Subcutaneous preadipocyte (primary cell): ENCODE measurements around the gene SIRPB1. TPM values are rescaled to one million over a fixed set of nuclear protein-coding genes. Genes with fewer than 3 reads are reported as not detected.

ENCODE experiments used
- small RNA-seq: library from RNA; depleted of rRNA; stranded (forward); fragments of <200 nt; gene quantifications from one replicate; pipeline ENCODE3, GENCODE V24; 2012
- total RNA-seq: library from RNA; depleted of rRNA; stranded (reverse); fragments of >200 nt; gene quantifications from 2 replicates; pipeline ENCODE4 v1.2.3, GENCODE V29; 2012

The SIRPB1 gene
- 0.37 and 0.39 TPM in 2 replicates for total RNA-seq

GRCh38 chr20:1619861-1620444 is at the start of gene SIRPB1:
SIRPB1 (minus strand) TSS chr20:1620009; CDS start chr20:1619944, 65 bp downstream.

DNA sequence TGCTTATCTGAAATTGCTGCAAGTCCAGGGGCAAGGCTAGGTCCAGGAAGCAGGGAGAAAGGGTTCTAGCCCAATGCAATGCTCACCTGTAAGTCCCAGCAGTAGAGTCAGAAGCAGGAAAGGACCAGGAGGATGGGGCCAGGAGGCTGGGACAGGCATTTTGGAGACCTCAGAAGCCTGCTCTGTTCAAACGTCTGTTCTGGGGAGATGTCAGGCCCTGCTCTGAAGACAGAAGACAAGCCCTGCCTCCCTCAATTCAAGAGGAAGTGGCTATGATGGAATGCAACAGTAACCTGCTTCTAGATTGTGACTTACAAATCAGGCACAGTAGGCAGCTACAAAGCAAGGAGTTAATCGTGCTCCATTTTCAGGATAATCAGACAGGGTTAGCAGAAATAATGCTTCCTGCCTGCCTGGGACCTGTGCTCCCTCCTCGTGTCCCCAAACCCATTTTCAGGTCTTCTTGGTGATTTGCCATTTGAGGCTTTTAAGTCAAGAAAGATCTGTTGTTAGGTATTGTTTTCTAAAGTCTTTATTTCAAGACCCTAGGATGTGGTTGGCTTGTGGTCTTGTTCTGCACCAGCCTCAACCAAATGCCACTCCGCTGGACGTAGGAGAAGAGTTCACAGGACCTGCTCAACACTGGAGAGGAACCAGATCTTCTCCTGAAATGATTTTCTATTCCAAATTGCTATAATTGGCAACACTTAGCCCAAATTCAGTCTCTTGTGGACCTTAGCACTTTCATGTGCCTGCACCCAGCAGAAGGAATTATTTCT is 37.9 kb upstream of the SIRPB1 start, which contains the start of gene SIRPG:
Gene SIRPG (minus strand): TSS at position 224 of the 779 bp plus-strand sequence. CDS start 65 bp downstream, at position 159.

Small RNAs within 50 kb of the gene (small RNA-seq; reads per million reads assigned to genes)
- not detected for gene RN7SL561P

Other genes starting within 250 kb of the SIRPB1 start
- gene FKBP1A, start 227.0 kb downstream of the SIRPB1 start, total RNA-seq = 182 and 223 TPM in 2 replicates
- 15.8 and 22.0 TPM in 2 replicates for gene NSFL1C, start 153.2 kb downstream of the SIRPB1 start, total RNA-seq
- gene SIRPB2, start 128.6 kb downstream of the SIRPB1 start, total RNA-seq = not detected in 2 replicates
- not detected in 2 replicates for gene SIRPD, start 62.3 kb downstream of the SIRPB1 start, total RNA-seq
- gene SIRPG, start 37.8 kb upstream of the SIRPB1 start, total RNA-seq = not detected in 2 replicates